GM20431 (cell line): ENCODE results near the gene RERE.

ENCODE experiments used
- in situ Hi-C: fragments of 300-500 bp; cut with MseI, MboI; formaldehyde crosslinking; loops from one replicate; pipeline ENCODE4 v1.15.0; 2020; ENCODE audit warnings: low sequenced_read_pairs; ENCODE audit not compliant: unreplicated experiment

Gene RERE

DNA sequence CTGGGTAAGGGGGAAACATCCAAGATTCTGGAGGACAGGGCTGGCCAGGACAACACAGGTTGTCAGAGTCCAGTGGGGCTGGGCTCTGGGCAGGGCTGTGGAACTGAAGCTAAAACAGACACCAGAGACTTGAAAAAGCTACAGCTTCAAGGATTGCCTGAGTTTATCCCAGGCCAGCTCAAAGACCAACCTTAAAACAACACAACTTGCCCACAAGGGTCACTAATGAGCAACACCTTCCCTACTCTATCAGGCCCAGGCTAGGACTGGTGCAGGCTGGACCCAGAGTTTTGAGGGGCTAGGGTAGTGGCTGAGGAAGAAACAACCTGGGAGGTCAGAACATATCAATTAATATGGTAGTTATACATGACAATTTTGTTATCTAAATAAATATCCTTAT is 338.9 kb downstream of the RERE start:
- in situ Hi-C loops = no loop called here

DNA sequence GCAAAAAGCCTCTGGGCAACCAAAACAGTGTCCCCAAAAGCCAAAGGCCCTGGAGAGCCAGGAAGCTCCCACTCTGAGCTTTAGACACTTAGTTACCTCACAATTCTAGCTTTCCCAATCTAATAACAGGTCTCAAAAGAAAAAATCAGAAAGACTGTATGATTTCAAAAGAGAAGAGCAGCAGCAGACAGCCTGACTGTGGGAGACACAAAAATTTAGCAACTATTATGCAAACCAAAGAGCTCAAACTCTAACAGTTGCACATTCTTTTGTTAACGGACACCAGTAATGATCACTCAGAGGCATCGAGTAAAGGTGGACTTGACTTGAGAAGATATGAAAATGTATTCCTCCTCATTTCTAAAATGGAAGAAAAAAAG is 339.5 kb downstream of the RERE start:
- in situ Hi-C loops = no loop called here

DNA sequence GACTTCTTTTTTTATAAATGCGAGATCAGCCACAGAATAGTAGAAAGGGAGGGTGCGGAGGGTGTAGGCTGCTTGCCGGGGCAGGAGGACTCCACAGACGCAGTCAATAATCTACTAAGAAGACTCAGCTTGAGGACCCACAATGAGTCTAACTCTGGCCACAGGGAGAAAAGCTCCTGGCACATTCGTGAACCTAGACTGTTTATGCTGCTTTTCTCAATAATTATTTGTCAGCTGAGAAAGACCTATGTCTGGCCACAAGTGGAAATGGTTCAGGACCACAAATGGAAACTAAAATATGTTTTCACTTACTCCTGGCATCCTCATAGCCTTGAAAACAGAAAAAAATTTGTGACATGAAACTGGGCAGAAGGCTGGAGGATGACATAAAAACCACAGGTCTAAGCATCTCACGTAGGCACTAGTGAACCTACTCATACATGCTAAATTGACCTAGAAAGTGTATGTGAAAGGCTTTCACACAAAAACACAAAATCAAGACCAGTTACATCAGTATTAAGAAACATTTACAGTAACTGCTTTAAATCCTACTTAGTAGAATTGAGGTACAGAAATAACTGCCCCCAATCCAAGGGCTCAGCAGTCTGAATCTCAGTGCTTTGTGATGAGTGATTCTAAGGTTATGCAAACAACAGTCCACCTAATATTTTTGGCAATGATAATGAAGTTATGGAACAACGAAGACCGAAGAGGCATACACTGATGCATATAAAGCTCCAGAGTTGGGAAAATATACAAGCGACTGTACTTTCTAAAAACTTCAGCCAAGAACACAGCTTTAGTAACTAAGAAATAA is 340.1 kb downstream of the RERE start:
- in situ Hi-C loops = no loop called here

DNA sequence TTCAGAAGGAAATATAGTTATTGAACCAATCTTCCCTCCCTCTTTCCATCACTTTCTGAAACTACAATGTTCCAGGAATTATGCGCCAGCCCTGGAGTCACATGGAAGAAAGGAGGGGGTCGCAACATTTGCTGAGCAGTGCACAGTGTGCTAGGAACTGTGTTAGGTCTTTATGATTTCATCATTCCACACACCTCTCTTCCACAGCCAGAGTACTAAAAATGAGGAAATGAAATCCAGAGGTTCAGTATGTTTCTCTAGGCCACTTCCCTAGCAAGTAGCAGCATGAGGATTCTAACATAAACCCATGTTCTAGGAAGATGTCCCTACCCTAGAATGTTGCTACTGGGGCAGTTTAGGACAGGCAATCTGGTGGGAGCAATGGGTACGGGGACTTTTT is 341.4 kb downstream of the RERE start:
- in situ Hi-C loops = no loop called here

DNA sequence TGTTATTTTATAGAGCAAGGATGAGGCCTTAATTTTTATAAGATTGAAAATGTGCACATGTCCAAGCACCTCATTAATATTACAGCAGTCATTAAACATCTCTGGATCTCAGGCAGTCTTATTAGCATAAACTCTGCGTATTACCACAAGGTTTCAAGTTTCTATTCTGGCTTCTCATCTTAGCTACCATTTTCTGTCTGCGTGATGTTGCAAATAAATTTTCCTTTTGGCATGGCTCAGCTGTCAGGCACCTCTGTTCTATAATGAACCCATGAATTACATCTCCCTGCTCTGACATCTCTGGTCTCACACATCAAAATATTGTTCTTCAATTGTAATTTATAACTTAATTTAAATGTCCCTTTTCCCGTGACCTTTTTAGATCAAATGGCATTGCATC is 343.1 kb downstream of the RERE start:
- in situ Hi-C loops = no loop called here

DNA sequence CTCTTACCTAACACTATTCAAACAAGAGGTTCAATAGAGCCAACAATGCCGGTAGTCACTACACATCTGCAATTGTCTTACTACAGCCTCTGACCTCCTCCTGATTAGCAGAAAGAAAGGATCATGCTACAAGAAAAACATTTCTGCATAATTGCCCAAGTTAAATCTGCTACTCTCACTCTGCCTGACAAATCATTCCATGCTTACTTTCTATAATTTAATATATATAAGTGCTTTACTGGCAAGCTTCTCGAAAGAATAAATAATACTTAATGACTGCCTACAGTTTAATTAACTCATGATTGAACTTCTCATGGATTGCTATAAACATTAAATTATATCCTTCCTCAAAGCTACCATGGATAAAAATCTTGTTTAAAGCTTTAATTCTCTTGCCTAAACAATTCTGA is 343.5 kb downstream of the RERE start:
- in situ Hi-C loops = no loop called here

DNA sequence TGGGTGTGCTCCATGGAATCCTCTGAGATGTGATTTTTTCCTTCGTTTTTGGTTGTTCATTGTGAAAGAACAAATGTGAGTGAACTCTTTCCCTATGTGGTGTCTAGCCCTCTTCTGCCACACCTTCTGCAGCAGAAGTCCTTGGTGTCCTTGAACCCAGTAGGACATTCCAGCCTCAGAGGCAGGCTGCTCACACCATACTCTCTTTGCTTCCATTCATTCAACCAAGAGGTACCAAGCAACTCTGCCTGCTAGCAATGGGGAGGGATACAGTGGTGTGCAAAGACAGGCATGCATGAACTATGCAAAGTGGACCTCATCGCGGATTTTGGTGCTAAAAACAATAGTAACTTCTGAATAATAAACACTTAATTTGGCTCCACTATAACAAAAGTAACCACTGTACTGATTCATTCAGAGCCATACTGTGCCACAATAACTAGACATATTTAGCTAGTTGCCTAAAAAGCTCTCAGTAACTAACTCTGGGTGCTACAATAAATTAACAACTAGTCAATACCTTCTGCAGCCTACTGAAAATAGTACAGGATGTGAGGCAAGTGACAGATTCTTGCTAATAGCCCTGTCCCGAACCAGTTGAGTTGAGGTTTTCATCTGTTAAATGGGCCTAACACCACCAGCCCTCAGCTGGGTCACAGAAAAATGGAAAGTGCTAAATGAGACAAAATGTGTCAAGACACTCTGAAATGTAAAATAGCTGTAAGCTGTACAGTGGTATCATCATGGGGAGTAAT is 344.1 kb downstream of the RERE start:
- in situ Hi-C loops = no loop called here

DNA sequence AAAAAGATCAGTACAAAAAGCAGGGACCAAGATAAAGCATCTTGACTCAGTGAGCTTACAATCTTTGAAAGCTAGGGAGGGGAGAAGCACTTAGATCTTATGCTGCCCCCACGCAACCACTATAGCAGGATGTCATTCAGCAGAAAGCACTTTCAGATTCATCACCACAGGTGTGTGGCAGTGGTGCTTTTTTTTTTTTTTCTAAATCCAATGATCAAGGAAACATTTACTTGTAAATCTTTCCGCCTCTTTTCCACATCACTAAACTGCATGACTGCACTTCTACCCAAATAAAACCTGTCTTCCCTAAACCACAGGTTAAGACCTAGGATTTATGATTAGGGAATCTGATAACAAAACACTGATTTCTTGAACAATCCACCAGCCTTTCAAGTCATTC is 344.8 kb downstream of the RERE start:
- in situ Hi-C loops = no loop called here

DNA sequence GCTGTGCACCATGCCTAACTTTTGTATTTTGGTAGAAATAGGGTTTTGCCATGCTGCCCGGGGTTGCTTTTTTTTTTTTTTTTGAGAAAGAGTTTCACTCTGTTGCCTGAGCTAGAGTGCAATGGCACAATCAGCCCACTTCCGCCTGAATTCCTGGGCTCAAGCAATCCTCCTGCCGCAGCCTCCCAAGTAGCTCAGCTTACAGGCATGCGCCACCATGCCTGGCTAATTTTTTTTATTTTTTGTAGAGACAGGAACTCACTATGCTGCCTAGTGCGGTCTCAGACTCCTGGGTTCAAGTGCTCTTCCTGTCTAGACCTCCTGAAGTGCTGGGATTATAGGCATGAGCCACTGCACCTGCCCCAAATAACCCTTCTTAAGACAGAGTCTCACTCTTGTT is 346.0 kb downstream of the RERE start:
- in situ Hi-C loops = no loop called here

DNA sequence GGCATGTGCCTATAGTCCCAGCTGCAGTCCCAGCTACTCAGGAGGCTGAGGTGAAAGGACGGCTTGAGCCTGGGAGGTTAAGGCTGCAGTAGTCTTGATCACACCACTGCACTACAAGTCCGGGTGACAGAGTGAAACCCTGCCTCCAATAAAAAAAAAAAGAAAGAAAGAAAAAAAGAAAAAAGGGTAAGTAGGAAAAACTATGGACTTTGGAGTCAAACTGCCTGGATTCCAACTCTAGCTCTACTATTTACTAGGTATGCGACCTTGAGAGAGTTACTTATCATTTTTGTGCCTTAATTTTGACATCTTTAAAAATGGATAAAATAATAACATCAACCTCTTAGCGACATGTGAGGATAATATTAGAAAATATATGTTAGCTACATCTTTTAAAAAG is 348.7 kb downstream of the RERE start:
- in situ Hi-C loops = no loop called here

DNA sequence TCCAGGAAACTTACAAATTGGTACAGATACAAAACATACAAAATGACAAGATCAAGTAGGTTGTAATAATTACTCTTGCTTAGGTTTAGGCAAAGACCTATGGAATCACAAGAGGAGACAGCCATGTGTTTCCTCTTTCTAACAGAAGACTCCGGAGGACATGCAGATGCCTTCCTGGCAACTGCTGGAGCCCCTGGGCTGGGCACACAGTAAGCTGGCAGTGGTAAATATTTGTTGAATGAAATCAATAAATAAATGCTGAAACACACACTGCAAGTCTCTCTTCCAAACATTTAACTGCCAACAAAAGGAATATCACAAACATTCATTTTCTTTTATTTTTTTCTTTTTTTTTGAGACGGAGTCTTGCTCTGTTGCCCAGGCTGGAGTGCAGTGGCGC is 350.1 kb downstream of the RERE start:
- in situ Hi-C loops = no loop called here

DNA sequence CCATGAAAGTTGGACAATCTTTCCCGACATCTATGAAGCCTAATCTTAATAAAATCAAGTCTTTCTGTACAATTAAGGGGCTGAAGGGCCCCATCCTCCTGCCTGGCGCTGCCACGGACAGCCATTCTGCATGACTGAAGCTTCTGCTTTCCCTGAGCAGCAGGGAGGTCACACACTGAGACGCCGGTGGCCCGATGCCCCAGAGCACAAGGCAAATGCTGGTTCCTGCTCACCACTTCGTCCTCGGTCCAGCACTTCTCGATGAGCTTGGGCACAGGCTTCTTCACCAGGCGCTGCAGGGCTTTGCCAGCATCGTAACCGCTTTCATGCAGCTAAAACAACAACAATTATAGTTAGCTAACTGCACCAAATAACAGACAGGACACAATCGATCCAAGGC is 351.7 kb downstream of the RERE start:
- in situ Hi-C loops = no loop called here

DNA sequence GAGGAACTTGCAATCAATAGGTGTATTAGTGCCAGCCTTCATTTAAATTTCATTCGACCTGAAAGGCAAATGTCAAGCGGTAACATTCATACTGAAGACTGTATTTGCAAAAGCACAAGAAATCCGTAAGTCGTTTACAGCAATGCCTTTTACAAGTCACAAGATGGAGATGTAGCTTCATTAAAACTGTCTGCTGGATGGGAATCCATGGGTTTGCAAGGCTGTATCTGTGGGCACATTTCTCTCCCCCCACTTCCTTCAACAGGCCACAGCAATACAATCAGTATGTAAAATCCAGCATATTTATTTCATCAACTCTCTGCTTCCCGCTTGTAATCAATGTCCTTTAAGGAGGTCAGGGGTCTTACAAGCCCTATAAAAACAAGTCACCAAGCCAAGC is 352.4 kb downstream of the RERE start:
- in situ Hi-C loops = no loop called here

DNA sequence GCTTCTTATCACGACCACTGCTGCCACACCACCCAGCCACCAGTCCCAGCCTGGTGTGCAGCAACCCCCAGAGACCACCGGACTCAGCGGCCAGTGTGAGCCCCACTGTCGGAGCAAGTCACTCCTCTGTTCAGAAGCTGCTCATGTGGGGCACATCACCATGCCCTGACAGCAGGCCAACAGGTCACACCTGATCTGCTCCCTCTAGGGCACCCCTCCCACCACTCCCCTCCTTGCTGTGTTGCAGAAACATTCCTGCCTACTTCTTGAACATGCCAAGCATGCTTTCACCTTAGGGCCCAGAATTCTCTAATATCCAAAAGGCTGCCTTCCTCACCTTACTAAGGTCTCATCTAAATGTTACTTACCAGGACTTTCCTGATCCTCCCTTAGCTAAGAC is 353.1 kb downstream of the RERE start:
- in situ Hi-C loops = no loop called here

DNA sequence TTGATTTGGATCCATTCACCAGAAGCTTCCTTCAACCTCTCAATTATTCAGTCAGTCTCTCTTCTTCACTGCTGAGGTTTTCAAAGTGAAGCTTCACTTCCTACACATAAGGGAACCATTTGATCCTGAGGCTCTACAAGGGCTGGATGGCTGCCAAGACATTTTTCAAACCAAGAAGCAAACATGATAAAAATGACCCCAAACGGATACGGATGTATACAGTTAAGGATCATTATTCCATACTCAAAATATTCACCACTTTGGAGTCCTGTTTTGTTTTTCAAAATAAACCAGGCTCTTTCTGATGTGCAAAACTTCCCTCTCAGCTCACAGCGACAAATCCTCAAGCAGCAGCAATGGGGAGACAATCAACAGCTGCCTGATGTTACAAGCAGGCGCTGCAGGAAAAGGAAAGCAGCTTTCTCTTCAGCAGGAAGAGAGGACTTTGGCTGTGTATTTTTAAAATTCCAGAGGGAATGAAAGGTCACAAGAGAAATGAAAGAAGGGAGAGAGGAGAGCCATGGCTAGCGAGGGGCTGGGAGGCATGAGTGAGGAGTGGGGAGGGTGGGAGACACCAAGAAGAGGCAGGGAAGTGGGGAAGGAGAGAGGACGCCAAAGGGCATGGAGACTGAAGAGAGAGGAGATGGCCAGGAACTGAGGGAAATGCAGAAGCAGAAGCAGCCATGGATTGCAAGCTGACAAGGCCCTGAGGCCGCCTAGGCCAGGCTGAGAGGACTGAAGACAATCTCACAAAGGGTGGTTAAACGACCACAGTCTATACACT is 354.1 kb downstream of the RERE start:
- in situ Hi-C loops = no loop called here

DNA sequence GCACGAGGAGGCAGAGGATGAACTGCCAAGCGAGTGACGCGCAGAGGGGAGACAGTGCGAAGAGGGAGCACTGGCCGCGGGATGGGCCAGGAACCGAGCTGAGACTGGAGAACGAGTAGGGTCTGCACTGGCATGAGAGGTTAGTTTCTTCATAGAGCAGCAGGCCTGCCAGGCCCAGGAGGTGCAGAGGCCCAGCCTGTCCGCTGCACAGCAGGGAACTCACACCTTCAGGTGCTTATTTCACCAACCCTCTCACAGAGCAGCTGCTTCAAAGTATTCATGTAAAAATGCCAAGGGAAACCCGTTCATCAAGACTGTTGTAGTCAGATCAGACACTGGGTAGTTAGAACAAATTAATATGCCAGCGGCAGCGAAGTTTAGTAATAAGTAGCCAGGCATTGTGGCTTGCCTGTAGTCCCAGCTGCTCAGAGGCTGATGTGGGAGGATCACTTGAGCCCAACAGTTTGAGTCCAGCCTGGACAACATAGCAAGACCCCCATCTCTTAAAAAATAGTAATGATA is 355.0 kb downstream of the RERE start:
- in situ Hi-C loops = no loop called here

DNA sequence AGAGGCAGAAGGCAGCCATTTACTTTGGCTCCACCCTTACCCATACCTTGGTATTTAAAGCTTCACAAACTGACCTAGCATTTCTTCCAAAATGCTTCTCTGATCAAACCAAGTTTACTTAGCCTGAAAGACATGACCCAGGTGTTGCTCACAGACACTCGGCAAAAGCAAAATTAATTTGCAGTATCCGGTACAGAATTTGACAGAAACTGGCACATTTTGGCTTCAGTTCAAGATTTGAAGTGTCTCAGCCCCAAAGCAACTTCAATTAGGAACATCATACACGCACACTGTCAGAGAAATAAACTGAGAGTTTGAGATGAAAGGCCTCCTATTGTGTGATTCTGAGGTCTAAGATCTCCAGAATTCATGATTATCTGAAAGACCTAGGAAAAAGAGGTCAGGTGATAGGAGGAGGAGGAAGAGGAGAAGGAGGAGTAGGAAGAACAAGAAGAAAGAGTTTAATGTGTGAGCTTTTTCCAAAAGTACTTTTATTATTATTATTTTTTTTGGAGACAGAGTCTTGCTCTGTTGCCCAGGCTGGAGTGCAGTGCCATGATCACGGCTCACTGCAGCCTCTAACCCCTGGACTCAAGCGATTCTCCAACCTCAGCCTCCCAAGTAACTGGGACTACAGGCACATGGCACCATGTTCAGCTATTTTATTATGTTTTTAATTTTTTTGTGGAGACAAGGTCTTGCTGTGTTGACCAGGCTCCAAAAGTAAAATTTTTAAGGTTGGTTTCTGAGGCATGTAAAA is 355.9 kb downstream of the RERE start:
- in situ Hi-C loops = no loop called here

DNA sequence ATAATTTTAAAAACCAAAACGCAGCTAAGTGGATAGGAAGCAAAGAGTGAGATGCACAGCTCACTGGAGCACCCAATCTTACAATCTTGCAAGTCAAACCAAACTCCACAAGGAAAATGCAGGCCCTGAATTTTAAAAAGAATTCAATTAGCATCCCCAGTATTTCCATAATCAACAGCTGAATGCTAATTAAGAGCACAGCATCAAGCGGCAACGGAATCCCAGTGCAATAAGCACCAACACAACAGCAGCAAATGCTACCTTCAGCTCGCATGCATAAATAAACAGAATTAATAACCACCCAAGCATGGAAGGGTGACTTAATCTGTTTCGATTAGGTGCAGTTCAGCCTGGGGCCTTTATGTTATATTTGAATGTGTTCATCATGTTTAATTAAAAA is 356.7 kb downstream of the RERE start:
- in situ Hi-C loops = no loop called here

DNA sequence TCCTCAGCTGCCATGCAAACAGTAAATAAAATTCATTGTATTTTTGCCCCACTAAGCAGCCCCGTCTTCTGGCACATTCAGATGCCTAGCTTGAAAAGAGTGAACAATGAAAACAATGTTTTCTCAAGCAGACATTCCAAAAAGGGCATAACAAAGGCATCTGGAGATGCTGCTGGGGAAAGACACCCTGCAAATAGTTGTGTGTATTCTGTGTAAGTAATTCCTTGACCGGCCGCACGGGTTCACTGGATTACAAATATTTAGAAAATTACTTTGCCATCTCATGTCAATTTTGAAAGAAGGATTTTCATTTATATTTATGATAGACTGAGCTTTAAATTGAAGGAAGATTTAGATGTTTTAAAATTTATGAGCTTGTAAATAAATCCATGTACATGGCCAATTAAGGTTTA is 357.3 kb downstream of the RERE start:
- in situ Hi-C loops = no loop called here

DNA sequence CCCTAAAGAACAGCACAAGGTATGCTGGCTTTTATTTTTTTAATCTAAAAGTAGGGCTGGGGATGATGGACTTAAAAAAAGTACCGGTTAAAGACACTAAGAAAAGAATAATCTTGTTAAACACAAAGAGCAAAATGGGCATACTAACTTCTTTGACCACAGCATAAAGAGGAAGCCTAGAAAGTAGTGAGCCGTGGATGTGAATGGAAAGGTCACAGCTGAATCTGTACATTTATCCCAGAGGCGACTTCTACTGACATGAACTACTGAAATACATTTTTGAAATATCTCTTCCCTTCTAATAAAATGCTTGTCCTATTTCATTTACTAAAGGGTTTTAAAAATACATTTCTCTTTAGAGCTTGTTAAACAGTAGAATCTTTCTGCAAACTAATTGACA is 358.8 kb downstream of the RERE start:
- in situ Hi-C loops = no loop called here
